WTC11 (cell line): Measurements from ENCODE around the gene PTPRN2. TPM values are rescaled to one million over a fixed set of nuclear protein-coding genes. Genes with fewer than 3 reads are reported as not detected.

Experiments
- ATAC-seq: fragments of 200-7000 bp; cut with Tn5 transposase; 2 replicates; pipeline ENCODE4 v1.10.0; 2021; ENCODE audit warnings: mild to moderate bottlenecking, moderate library complexity
- CTCF ChIA-PET: fragments of 300-600 bp; sonication (Branson Sonifier 250); formaldehyde crosslinking; loops from one replicate; lab custom pipeline; 2021; ENCODE audit warnings: antibody characterized with exemption; lab: Charles Lee
- POLR2A ChIA-PET: fragments of 350-600 bp; sonication (Branson Sonifier 250); formaldehyde crosslinking; loops from one replicate; lab custom pipeline; 2021; ENCODE audit warnings: antibody characterized with exemption; lab: Charles Lee
- DNase-seq: peaks from one replicate; pipeline ENCODE4 v3.0.0; 2021; ENCODE audit warnings: low spot score
- H3K27ac Mint-ChIP-seq: 2 replicates; pipeline ENCODE4 v1.8.0; 2021; ENCODE audit warnings: mixed read lengths
- H3K27me3 Mint-ChIP-seq: 2 replicates; pipeline ENCODE4 v1.8.0; 2021; ENCODE audit warnings: low read depth, mild to moderate bottlenecking, moderate library complexity, mixed read lengths
- H3K36me3 Mint-ChIP-seq: 2 replicates; pipeline ENCODE4 v1.8.0; 2021; ENCODE audit warnings: mixed read lengths
- H3K4me1 Mint-ChIP-seq: 2 replicates; pipeline ENCODE4 v1.8.0; 2022; ENCODE audit warnings: mixed read lengths
- H3K4me3 Mint-ChIP-seq: 2 replicates; pipeline ENCODE4 v1.8.0; 2021; ENCODE audit warnings: mild to moderate bottlenecking, moderate library complexity, mixed read lengths
- H3K9me3 Mint-ChIP-seq: 2 replicates; pipeline ENCODE4 v1.8.0; 2021; ENCODE audit warnings: mixed read lengths
- CREM ChIP-seq: sonication (generic); formaldehyde crosslinking; IDR thresholded peaks from 2 replicates; pipeline ENCODE4 v1.8.1; 2022; ENCODE audit warnings: mild to moderate bottlenecking, missing genetic modification reagents, moderate library complexity
- ESRRA ChIP-seq: sonication (generic); formaldehyde crosslinking; IDR thresholded peaks from 2 replicates; pipeline ENCODE4 v1.8.1; 2022; ENCODE audit warnings: mild to moderate bottlenecking, missing genetic modification reagents, borderline replicate concordance
- GTF2I ChIP-seq: fragments of 250-450 bp; sonication (Bioruptor Pico); conservative IDR thresholded peaks from 2 replicates; pipeline ENCODE4 v1.4.0; 2021; ENCODE audit warnings: mild to moderate bottlenecking
- NR3C1 ChIP-seq: sonication (generic); formaldehyde crosslinking; conservative IDR thresholded peaks from 2 replicates; pipeline ENCODE4 v1.8.1; 2023; ENCODE audit warnings: low read depth, mild to moderate bottlenecking, missing genetic modification reagents
- OVOL2 ChIP-seq: fragments of 250-450 bp; sonication (Bioruptor Pico); IDR thresholded peaks from 2 replicates; pipeline ENCODE4 v1.9.0; 2021; ENCODE audit warnings: mild to moderate bottlenecking, borderline replicate concordance
- RORB ChIP-seq: fragments of 250-450 bp; sonication (Bioruptor Pico); IDR thresholded peaks from 2 replicates; pipeline ENCODE4 v1.9.0; 2021; ENCODE audit warnings: mild to moderate bottlenecking
- SMAD3 ChIP-seq: sonication (generic); formaldehyde crosslinking; IDR thresholded peaks from 2 replicates; pipeline ENCODE4 v1.8.0; 2022; ENCODE audit warnings: missing genetic modification reagents, mild to moderate bottlenecking, borderline replicate concordance
- SMAD4 ChIP-seq: sonication (generic); formaldehyde crosslinking; IDR thresholded peaks from 2 replicates; pipeline ENCODE4 v1.8.0; 2022; ENCODE audit warnings: mild to moderate bottlenecking, missing genetic modification reagents
- SOX15 ChIP-seq: fragments of 250-450 bp; sonication (Bioruptor Pico); IDR thresholded peaks from 2 replicates; pipeline ENCODE4 v1.9.0; 2021; ENCODE audit warnings: mild to moderate bottlenecking
- TEAD1 ChIP-seq: sonication (generic); formaldehyde crosslinking; IDR thresholded peaks from 2 replicates; pipeline ENCODE4 v1.8.0; 2022; ENCODE audit warnings: mild to moderate bottlenecking, missing genetic modification reagents
- ZBTB21 ChIP-seq: sonication (generic); formaldehyde crosslinking; IDR thresholded peaks from 2 replicates; pipeline ENCODE4 v1.8.1; 2023; ENCODE audit warnings: mild to moderate bottlenecking, missing genetic modification reagents, borderline replicate concordance
- ZNF232 ChIP-seq: sonication (generic); formaldehyde crosslinking; IDR thresholded peaks from 2 replicates; pipeline ENCODE4 v1.8.0; 2022; ENCODE audit warnings: mild to moderate bottlenecking, missing genetic modification reagents
- ZNF317 ChIP-seq: sonication (generic); formaldehyde crosslinking; IDR thresholded peaks from 2 replicates; pipeline ENCODE4 v1.8.1; 2023; ENCODE audit warnings: low read depth, mild to moderate bottlenecking, moderate library complexity, missing genetic modification reagents, borderline replicate concordance
- ZNF396 ChIP-seq: fragments of 250-450 bp; sonication (Bioruptor Pico); IDR thresholded peaks from 2 replicates; pipeline ENCODE4 v1.8.0; 2021; ENCODE audit warnings: mild to moderate bottlenecking, moderate library complexity, borderline replicate concordance
- ZNF423 ChIP-seq: fragments of 250-450 bp; sonication (Bioruptor Pico); IDR thresholded peaks from 2 replicates; pipeline ENCODE4 v2.1.2; 2022; ENCODE audit warnings: mild to moderate bottlenecking, moderate library complexity
- ZSCAN18 ChIP-seq: fragments of 250-450 bp; sonication (Bioruptor Pico); IDR thresholded peaks from 2 replicates; pipeline ENCODE4 v2.1.2; 2022; ENCODE audit warnings: mild to moderate bottlenecking, moderate library complexity
- total RNA-seq: library from RNA; stranded (reverse); gene quantifications from 3 replicates; pipeline ENCODE4 v1.2.3, GENCODE V29; 2021
- TF ChIP-seq, protein P1 (sequence below): fragments of 200-600 bp; IDR thresholded peaks from 2 replicates; pipeline ENCODE4 v1.8.0; 2022; ENCODE audit warnings: antibody characterized with exemption
- TF ChIP-seq, protein P2 (sequence below): sonication (generic); formaldehyde crosslinking; IDR thresholded peaks from 2 replicates; pipeline ENCODE4 v1.8.1; 2023; ENCODE audit warnings: mild to moderate bottlenecking, missing genetic modification reagents
- TF ChIP-seq, protein P3 (sequence below): sonication (generic); formaldehyde crosslinking; IDR thresholded peaks from 2 replicates; pipeline ENCODE4 v1.8.1; 2022; ENCODE audit warnings: missing genetic modification reagents, borderline replicate concordance
- TF ChIP-seq, protein P4 (sequence below): sonication (generic); formaldehyde crosslinking; IDR thresholded peaks from 2 replicates; pipeline ENCODE4 v1.8.1; 2022; ENCODE audit warnings: low read depth, missing genetic modification reagents, borderline replicate concordance

PTPRN2 gene
- total RNA-seq, 1 experiment from 2014 or later = 4.7 TPM

- TF ChIP-seq, protein P1, sequence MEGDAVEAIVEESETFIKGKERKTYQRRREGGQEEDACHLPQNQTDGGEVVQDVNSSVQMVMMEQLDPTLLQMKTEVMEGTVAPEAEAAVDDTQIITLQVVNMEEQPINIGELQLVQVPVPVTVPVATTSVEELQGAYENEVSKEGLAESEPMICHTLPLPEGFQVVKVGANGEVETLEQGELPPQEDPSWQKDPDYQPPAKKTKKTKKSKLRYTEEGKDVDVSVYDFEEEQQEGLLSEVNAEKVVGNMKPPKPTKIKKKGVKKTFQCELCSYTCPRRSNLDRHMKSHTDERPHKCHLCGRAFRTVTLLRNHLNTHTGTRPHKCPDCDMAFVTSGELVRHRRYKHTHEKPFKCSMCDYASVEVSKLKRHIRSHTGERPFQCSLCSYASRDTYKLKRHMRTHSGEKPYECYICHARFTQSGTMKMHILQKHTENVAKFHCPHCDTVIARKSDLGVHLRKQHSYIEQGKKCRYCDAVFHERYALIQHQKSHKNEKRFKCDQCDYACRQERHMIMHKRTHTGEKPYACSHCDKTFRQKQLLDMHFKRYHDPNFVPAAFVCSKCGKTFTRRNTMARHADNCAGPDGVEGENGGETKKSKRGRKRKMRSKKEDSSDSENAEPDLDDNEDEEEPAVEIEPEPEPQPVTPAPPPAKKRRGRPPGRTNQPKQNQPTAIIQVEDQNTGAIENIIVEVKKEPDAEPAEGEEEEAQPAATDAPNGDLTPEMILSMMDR = no peak
- TF ChIP-seq SMAD4 (CRISPR knock-in tag) = no peak
- TF ChIP-seq ZNF317 = no peak
- no peak for TF ChIP-seq CREM
- TF ChIP-seq SMAD3 = no peak
- TF ChIP-seq ZNF396 (CRISPR knock-in tag) = no peak
- TF ChIP-seq, protein P2, sequence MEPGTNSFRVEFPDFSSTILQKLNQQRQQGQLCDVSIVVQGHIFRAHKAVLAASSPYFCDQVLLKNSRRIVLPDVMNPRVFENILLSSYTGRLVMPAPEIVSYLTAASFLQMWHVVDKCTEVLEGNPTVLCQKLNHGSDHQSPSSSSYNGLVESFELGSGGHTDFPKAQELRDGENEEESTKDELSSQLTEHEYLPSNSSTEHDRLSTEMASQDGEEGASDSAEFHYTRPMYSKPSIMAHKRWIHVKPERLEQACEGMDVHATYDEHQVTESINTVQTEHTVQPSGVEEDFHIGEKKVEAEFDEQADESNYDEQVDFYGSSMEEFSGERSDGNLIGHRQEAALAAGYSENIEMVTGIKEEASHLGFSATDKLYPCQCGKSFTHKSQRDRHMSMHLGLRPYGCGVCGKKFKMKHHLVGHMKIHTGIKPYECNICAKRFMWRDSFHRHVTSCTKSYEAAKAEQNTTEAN = no peak
- TF ChIP-seq, protein P3, sequence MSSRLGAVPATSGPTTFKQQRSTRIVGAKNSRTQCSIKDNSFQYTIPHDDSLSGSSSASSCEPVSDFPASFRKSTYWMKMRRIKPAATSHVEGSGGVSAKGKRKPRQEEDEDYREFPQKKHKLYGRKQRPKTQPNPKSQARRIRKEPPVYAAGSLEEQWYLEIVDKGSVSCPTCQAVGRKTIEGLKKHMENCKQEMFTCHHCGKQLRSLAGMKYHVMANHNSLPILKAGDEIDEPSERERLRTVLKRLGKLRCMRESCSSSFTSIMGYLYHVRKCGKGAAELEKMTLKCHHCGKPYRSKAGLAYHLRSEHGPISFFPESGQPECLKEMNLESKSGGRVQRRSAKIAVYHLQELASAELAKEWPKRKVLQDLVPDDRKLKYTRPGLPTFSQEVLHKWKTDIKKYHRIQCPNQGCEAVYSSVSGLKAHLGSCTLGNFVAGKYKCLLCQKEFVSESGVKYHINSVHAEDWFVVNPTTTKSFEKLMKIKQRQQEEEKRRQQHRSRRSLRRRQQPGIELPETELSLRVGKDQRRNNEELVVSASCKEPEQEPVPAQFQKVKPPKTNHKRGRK (CRISPR knock-in tag) = no peak
Observed at GRCh38 chr7:158108646-158109293, 478.9 kb downstream of the PTPRN2 start (continued).

DNA sequence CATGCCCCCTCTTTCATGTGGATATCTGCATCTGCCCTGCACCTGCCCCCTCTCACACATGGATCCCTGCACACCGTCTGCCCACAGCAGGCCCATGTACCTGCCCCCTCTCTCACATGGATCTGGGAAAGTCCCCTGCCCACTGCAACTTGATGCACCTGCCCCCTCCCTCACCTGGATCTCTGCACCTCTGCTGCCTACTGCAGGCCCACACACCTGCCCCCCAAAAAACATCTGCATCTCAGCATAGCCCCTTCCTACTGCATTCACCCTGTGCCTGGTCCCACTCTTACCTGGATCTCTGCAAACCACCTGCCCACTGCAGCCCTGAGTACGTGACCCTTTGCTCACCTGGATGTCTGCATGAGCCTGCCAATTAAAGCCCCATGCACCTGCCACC is 479.8 kb downstream of the PTPRN2 start:
- DNase-seq = no peak
- no peak for ATAC-seq

GRCh38 chr7:158106272-158106671 is 481.4 kb downstream of the PTPRN2 start:
- Mint-ChIP-seq H3K9me3 (peaks cover 47% of the 10 kb centered on the region), H3K27ac (no peak overlapping the region), H3K4me3 (no peak overlapping the region), H3K36me3 (peaks cover 44% of the 10 kb centered on the region), H3K4me1 (no peaks in the 10 kb centered on the region), H3K27me3 (no peaks in the 10 kb centered on the region; the same call in 1 of the 2 replicates)
- ATAC-seq (no peak), DNase-seq (no peak)
- POLR2A ChIA-PET = no interaction called here
- CTCF ChIA-PET = no interaction called here
- TF ChIP-seq OVOL2 (no peak), ZSCAN18 (CRISPR knock-in tag) (no peak)
- TF ChIP-seq, all 79 proteins: peak for 0

More for the DNA sequence above, 479.8 kb downstream of the PTPRN2 start:
- TF ChIP-seq SOX15 (CRISPR knock-in tag) (no peak), ZNF423 (CRISPR knock-in tag) (no peak), SMAD3 (no peak)
- TF ChIP-seq, protein P4, sequence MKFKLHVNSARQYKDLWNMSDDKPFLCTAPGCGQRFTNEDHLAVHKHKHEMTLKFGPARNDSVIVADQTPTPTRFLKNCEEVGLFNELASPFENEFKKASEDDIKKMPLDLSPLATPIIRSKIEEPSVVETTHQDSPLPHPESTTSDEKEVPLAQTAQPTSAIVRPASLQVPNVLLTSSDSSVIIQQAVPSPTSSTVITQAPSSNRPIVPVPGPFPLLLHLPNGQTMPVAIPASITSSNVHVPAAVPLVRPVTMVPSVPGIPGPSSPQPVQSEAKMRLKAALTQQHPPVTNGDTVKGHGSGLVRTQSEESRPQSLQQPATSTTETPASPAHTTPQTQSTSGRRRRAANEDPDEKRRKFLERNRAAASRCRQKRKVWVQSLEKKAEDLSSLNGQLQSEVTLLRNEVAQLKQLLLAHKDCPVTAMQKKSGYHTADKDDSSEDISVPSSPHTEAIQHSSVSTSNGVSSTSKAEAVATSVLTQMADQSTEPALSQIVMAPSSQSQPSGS = no peak
- Mint-ChIP-seq H3K36me3 (peaks cover 40% of the 10 kb centered on the region), H3K4me3 (no peak overlapping the region), H3K27me3 (no peaks in the 10 kb centered on the region; the same call in 1 of the 2 replicates), H3K27ac (peak overlapping the region; percentile 41; the same call in 1 of the 2 replicates), H3K4me1 (no peaks in the 10 kb centered on the region), H3K9me3 (peaks cover 43% of the 10 kb centered on the region)
- POLR2A ChIA-PET = no interaction called here
- CTCF ChIA-PET = no interaction called here

DNA sequence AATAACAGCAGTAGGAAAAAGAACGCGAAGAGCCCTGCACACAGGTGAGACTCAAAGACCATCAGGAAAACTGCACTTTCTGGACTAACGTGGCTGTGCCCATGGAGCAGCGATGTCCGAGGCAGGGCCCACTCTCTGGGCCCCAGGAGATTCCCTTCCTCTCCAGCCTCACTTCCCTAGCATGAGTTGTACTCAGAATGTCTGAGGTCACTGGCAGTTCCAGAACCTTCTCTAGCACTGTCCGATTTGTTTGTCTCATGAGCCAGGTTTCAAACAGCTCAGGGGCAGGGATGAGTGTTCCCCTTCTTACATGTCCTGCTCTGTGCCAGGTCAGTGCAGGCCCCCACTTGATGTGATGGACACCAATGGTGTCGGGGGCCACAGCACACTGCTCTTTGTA is 484.2 kb downstream of the PTPRN2 start:
- no peak overlapping the region for H3K4me3 Mint-ChIP-seq
- ATAC-seq (no peak), DNase-seq (no peak)
- no peak overlapping the region for H3K27ac Mint-ChIP-seq
- TF ChIP-seq SMAD4 (CRISPR knock-in tag) = no peak
- no peak for TF ChIP-seq RORB (CRISPR knock-in tag)
- TF ChIP-seq ESRRA (CRISPR knock-in tag) = no peak
- no peak for TF ChIP-seq ZNF232
- TF ChIP-seq NR3C1 = no peak
- TF ChIP-seq GTF2I = no peak
- no peak for TF ChIP-seq ZBTB21 (CRISPR knock-in tag)
- TF ChIP-seq TEAD1 (CRISPR knock-in tag) = no peak
- H3K27me3 Mint-ChIP-seq = peaks cover 2% of the 10 kb centered on the region
- H3K9me3 Mint-ChIP-seq = peaks cover 40% of the 10 kb centered on the region
- ChIA-PET CTCF (no interaction called here), POLR2A (no interaction called here)
- peaks cover 38% of the 10 kb centered on the region for H3K36me3 Mint-ChIP-seq
- no peaks in the 10 kb centered on the region for H3K4me1 Mint-ChIP-seq
